NT2/D1 (cell line): ENCODE data around the gene PHYHIPL.

Source experiments
- SUZ12 ChIP-seq: IDR thresholded peaks from 2 replicates; pipeline ENCODE4 v1.6.1; 2011; ENCODE audit not compliant: insufficient read length, insufficient read depth; ENCODE audit errors: extremely low read depth
- YY1 ChIP-seq: IDR thresholded peaks from 2 replicates; pipeline ENCODE4 v1.6.1; 2011; ENCODE audit not compliant: insufficient read length, insufficient read depth
- ZNF274 ChIP-seq: IDR thresholded peaks from 2 replicates; pipeline ENCODE4 v1.6.1; 2011; ENCODE audit warnings: mild to moderate bottlenecking, low read depth, low read length

DNA sequence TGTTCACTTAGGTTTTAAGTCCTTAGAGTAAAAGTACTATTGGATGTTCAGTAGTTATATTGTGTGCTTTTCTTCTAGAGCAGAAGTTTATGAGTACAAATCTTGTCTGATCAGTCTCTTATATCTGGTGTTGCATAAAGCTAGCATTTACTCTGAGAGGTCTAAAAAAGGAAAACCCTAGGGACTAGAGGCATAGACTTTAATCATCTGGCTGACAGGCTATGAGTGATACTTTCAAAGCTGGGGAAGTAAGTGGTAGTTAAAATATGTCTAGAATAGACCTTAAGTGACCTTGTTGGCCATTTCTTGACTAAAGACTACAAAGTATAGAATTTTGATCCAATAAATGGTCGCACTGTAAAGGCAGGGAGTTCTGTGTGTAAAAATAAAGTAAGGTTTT, 32.9 kb upstream of the PHYHIPL start:
- no peak for TF ChIP-seq ZNF274
- no peak for TF ChIP-seq SUZ12
- TF ChIP-seq YY1, result no peak
